ENCODE results near the gene CATSPER1.

DNA sequence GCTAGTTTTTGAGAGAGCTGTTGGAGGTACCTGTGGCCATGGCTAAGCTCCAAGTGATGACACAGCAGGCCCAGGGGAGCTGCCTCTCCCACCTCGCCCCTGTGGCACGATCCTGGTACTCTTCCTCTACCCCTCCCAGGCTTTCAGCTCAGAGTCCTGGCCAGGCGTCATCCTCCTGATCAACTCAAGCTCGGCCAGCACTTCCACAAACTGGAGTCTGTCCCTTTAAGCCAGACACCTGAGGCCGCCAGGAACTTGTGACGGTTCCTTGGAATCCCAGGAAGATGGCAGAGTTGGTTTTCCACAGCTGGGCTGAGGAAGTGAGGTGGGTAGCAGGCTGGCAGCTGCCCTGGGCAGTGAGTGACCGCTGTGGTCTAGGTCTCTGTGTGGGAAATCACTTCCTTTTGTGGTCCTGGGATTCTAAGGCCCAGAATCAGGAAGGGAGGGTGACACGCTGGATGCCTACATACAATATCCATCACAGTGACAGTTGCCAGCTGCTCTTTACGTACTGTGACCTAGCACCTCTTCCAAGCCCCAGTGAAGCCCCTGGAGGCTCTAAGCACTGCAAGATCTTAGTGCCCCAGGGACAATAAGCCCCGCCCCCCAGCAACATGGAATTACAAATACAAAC is 17.7 kb downstream of the CATSPER1 start:
- TF ChIP-seq, protein P1, sequence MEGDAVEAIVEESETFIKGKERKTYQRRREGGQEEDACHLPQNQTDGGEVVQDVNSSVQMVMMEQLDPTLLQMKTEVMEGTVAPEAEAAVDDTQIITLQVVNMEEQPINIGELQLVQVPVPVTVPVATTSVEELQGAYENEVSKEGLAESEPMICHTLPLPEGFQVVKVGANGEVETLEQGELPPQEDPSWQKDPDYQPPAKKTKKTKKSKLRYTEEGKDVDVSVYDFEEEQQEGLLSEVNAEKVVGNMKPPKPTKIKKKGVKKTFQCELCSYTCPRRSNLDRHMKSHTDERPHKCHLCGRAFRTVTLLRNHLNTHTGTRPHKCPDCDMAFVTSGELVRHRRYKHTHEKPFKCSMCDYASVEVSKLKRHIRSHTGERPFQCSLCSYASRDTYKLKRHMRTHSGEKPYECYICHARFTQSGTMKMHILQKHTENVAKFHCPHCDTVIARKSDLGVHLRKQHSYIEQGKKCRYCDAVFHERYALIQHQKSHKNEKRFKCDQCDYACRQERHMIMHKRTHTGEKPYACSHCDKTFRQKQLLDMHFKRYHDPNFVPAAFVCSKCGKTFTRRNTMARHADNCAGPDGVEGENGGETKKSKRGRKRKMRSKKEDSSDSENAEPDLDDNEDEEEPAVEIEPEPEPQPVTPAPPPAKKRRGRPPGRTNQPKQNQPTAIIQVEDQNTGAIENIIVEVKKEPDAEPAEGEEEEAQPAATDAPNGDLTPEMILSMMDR (IDR thresholded peaks at IDR 0.05), result no peak
- TF ChIP-seq, protein P2, sequence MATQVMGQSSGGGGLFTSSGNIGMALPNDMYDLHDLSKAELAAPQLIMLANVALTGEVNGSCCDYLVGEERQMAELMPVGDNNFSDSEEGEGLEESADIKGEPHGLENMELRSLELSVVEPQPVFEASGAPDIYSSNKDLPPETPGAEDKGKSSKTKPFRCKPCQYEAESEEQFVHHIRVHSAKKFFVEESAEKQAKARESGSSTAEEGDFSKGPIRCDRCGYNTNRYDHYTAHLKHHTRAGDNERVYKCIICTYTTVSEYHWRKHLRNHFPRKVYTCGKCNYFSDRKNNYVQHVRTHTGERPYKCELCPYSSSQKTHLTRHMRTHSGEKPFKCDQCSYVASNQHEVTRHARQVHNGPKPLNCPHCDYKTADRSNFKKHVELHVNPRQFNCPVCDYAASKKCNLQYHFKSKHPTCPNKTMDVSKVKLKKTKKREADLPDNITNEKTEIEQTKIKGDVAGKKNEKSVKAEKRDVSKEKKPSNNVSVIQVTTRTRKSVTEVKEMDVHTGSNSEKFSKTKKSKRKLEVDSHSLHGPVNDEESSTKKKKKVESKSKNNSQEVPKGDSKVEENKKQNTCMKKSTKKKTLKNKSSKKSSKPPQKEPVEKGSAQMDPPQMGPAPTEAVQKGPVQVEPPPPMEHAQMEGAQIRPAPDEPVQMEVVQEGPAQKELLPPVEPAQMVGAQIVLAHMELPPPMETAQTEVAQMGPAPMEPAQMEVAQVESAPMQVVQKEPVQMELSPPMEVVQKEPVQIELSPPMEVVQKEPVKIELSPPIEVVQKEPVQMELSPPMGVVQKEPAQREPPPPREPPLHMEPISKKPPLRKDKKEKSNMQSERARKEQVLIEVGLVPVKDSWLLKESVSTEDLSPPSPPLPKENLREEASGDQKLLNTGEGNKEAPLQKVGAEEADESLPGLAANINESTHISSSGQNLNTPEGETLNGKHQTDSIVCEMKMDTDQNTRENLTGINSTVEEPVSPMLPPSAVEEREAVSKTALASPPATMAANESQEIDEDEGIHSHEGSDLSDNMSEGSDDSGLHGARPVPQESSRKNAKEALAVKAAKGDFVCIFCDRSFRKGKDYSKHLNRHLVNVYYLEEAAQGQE (IDR thresholded peaks at IDR 0.05; ENCODE audit: insufficient read depth in 1 of 2, low read depth in 2 of 2, low read length in 1 of 2), result no peak
- TF ChIP-seq POLR2AphosphoS5 (IDR thresholded peaks at IDR 0.05; ENCODE audit: low read depth, low read length) (no peak), SIN3A (IDR thresholded peaks at IDR 0.05; ENCODE audit: borderline replicate concordance, insufficient read depth, low read depth, low read length) (no peak), TCF7L2 (IDR thresholded peaks at IDR 0.05; ENCODE audit: low read depth, low read length) (no peak)

Measured in Panc1 (cell line).